HPDE6-E6E7 (cell line): Measurements from ENCODE around the gene NANOS2.
"Not testable (repeated sequence)": the region's sequence is repeated elsewhere in the genome, so short reads cannot be mapped to it uniquely, and the experiment has no call there.

ENCODE experiments used
- DNase-seq: peaks from one replicate; pipeline ENCODE4 v3.0.0; 2011; ENCODE audit warnings: missing footprints; ENCODE audit errors: extremely low spot score

The NANOS2 gene

GRCh38 chr19:45876411-45877197, 38.0 kb downstream of the NANOS2 start:
- no peak for DNase-seq

GRCh38 chr19:45876161-45876410, 38.5 kb downstream of the NANOS2 start:
- no peak for DNase-seq

- no peak for DNase-seq
Observed at GRCh38 chr19:45874620-45874966, 40.0 kb downstream of the NANOS2 start.

GRCh38 chr19:45873219-45873772, 41.3 kb downstream of the NANOS2 start:
- DNase-seq = no peak

GRCh38 chr19:45872095-45872919, 42.3 kb downstream of the NANOS2 start:
- DNase-seq = no peak

GRCh38 chr19:45870798-45871197, 43.8 kb downstream of the NANOS2 start:
- DNase-seq = no peak

- DNase-seq = not testable (repeated sequence)
Observed at GRCh38 chr19:45867241-45867640, 47.3 kb downstream of the NANOS2 start.

GRCh38 chr19:45866400-45867176, 48.0 kb downstream of the NANOS2 start:
- DNase-seq = no peak

GRCh38 chr19:45865269-45865948, 49.2 kb downstream of the NANOS2 start:
- DNase-seq = no peak

- DNase-seq = no peak
Observed at GRCh38 chr19:45864629-45865082, 49.9 kb downstream of the NANOS2 start.

- no peak for DNase-seq
Observed at GRCh38 chr19:45863840-45864628, 50.5 kb downstream of the NANOS2 start, which contains the start of gene FOXA3. Gene FOXA3, plus strand, starts transcription at chr19:45864326. Its CDS starts 131 bp downstream, at chr19:45864457.

- no peak for DNase-seq
Observed at GRCh38 chr19:45863335-45863839, 51.2 kb downstream of the NANOS2 start.
